Vagina (tissue), 2 donors: ENCODE data around the gene GFRA1. TPM values are rescaled to one million over a fixed set of nuclear protein-coding genes. Genes with fewer than 3 reads are reported as not detected.

Source experiments
- DNase-seq, 2 donors: peaks; one replicate each; pipeline ENCODE4 v3.0.0-alpha.2; 2017; ENCODE audit errors: extremely low spot score in 2 of 2
- H3K27ac ChIP-seq: fragments of 200-600 bp; sonication (generic); one replicate; pipeline ENCODE4 v1.5.1; 2019
- H3K27me3 ChIP-seq: fragments of 200-600 bp; sonication (generic); one replicate; pipeline ENCODE4 v1.5.1; 2019
- H3K36me3 ChIP-seq, 2 donors: fragments of 200-600 bp; sonication (generic); one replicate each; pipeline ENCODE4 v1.5.1; 2017 to 2019
- H3K4me1 ChIP-seq: fragments of 200-600 bp; sonication (generic); one replicate; pipeline ENCODE4 v1.5.1; 2019
- H3K4me3 ChIP-seq, 2 donors: fragments of 200-600 bp; sonication (generic); 1 replicate in 1 of 2; 2 replicates in 1 of 2; pipeline ENCODE4 v1.5.1; 2016 to 2019
- H3K9me3 ChIP-seq: fragments of 200-600 bp; sonication (generic); one replicate; pipeline ENCODE4 v1.5.1; 2019
- CTCF ChIP-seq, 3 experiments: fragments of 450-650 bp in 2 of 3; fragments of 200-600 bp in 1 of 3; sonication (generic) in 1 of 3; IDR thresholded peaks; one replicate each; pipeline ENCODE4 v1.5.1; 2017 to 2019; ENCODE audit warnings: antibody characterized with exemption in 3 of 3, mild to moderate bottlenecking in 2 of 3, moderate library complexity in 2 of 3
- POLR2A ChIP-seq, 2 donors: fragments of 450-650 bp; IDR thresholded peaks; one replicate each; pipeline ENCODE4 v1.6.1; 2017; ENCODE audit warnings: antibody characterized with exemption in 2 of 2, mild to moderate bottlenecking in 2 of 2, moderate library complexity in 2 of 2
- POLR2AphosphoS5 ChIP-seq, 2 donors: sonication (generic); formaldehyde crosslinking; IDR thresholded peaks; one replicate each; pipeline ENCODE4 v1.9.0; 2017; ENCODE audit warnings: antibody characterized with exemption in 2 of 2, mild to moderate bottlenecking in 2 of 2, low read depth in 1 of 2; ENCODE audit not compliant: insufficient read depth in 1 of 2
- intact Hi-C: fragments of 100-400 bp; cut with DNase I; formaldehyde crosslinking; loops from one replicate; pipeline ENCODE4 v1.15.1; 2023
- total RNA-seq: library from RNA; depleted of rRNA; stranded (reverse); fragments of >200 nt; gene quantifications from one replicate; pipeline ENCODE4 v1.2.3, GENCODE V29; 2016

Gene GFRA1
- total RNA-seq, 1 donor from 2014 or later = 57.7 TPM

DNA sequence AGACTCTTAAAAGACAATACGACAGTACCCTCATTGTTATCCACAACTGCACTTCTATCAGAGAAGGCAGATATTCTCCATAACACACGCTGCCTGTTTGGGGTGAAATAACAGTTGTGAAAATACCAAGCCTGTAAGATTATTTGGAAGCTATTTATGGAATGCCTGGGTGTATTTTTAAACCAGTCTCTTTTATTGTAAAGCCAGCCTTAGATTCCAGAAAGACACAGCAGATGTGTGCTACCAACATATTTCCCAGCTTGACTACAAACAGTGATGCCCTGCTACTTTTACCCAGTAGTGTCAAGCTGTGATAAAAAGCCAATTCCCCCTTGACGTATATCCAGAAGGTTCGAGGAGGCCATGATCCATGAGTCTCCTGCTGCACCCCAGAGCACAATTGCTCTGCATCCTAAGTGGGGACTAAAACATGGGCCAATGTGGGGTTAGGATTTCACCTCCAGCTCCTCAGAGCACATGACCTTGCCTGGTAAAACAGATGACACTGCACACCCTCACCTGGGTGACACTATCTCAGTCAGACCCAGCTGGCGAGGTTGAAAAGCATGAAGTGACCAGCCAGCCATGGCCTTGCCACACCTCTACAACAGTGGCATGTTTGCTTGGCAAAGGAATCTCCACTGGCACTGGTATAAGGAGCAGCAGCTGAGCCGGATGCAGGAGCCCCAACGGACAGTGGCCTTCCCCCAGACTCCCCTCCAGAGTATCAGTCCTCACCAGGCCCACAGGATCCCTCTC is 62.2 kb downstream of the GFRA1 start:
- DNase-seq = no peak
- Histone ChIP-seq H3K27me3 (no peaks in the 10 kb centered on the region), H3K36me3 (no peaks in the 10 kb centered on the region), H3K27ac (no peak overlapping the region), H3K9me3 (no peaks in the 10 kb centered on the region), H3K4me3 (no peak overlapping the region), H3K4me1 (peaks cover 13% of the 10 kb centered on the region)
- intact Hi-C loops = no loop called here
- TF ChIP-seq CTCF (IDR thresholded peaks at IDR 0.05) (no peak), POLR2A (IDR thresholded peaks at IDR 0.05) (no peak), POLR2AphosphoS5 (IDR thresholded peaks at IDR 0.05; ENCODE audit: insufficient read depth in 1 of 2, low read depth in 1 of 2) (no peak)

- Histone ChIP-seq H3K27me3 (no peaks in the 10 kb centered on the region), H3K4me1 (peaks cover 13% of the 10 kb centered on the region), H3K36me3 (no peaks in the 10 kb centered on the region), H3K9me3 (no peaks in the 10 kb centered on the region), H3K27ac (no peak overlapping the region), H3K4me3 (no peak overlapping the region)
- intact Hi-C loops = no loop called here
- DNase-seq = no peak
- no peak for TF ChIP-seq CTCF (IDR thresholded peaks at IDR 0.05)
- TF ChIP-seq POLR2A (IDR thresholded peaks at IDR 0.05) = no peak
- TF ChIP-seq POLR2AphosphoS5 (IDR thresholded peaks at IDR 0.05; ENCODE audit: insufficient read depth in 1 of 2, low read depth in 1 of 2) = no peak
Observed at GRCh38 chr10:116209781-116210180, 63.2 kb downstream of the GFRA1 start.

DNA sequence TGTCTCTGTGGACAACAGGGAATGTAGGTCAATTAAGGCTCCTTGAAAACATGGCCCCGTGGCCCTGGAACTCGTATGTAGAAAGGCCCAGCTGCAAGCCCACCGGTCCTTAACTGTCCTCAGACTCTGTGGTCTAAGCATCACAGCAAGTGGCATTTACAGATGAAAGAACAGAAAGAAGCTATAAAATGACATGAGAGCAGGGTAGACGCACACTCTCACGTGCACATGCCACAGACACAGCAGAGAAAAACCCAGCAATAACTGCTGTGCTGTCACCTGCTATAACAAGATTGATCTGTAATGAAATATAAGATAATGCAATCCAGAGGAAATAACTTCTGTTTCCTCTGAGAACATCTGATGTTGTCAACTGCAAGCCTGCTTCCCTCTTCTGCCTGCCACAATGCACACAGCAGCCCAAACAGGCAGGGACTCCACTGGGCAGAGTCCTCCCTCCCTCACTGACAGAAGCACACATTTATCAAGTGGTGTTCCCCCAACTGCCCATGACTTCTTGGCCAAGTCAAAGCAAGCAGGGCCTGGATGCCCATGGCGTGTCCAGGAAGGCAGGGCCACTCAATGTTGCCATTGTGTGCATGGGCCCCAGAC is 63.9 kb downstream of the GFRA1 start:
- peaks cover 13% of the 10 kb centered on the region for H3K4me1 ChIP-seq
- no peaks in the 10 kb centered on the region for H3K36me3 ChIP-seq
- H3K27ac ChIP-seq = no peak overlapping the region
- TF ChIP-seq POLR2A (IDR thresholded peaks at IDR 0.05) (no peak), CTCF (IDR thresholded peaks at IDR 0.05) (no peak), POLR2AphosphoS5 (IDR thresholded peaks at IDR 0.05; ENCODE audit: insufficient read depth in 1 of 2, low read depth in 1 of 2) (no peak)
- no peaks in the 10 kb centered on the region for H3K27me3 ChIP-seq
- H3K4me3 ChIP-seq = no peak overlapping the region
- DNase-seq = no peak
- intact Hi-C loops = no loop called here
- H3K9me3 ChIP-seq = no peaks in the 10 kb centered on the region

DNA sequence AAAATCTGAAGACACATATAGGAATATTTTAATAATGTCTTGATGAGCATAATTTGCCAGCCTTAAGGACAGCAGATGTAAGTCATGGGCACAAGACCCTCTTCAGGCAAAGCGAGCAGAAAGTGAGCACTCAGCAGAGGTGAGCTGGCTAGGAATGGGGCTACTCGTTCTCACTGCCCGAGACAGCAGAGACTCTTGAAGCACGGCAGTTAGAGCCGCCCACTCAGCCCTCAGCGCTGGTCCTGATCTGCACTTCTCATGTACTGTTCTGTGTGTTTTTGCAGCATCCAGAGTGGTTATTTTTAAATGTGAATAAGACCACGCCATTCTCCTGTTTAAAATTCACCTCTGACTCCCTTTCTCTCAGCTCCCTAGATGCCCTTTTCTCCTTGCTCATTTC is 65.3 kb downstream of the GFRA1 start:
- H3K36me3 ChIP-seq = no peaks in the 10 kb centered on the region
- H3K9me3 ChIP-seq = no peaks in the 10 kb centered on the region
- no peak overlapping the region for H3K27ac ChIP-seq
- intact Hi-C loops = no loop called here
- H3K27me3 ChIP-seq = no peaks in the 10 kb centered on the region
- TF ChIP-seq CTCF (IDR thresholded peaks at IDR 0.05) (no peak), POLR2A (IDR thresholded peaks at IDR 0.05) (no peak), POLR2AphosphoS5 (IDR thresholded peaks at IDR 0.05; ENCODE audit: insufficient read depth in 1 of 2, low read depth in 1 of 2) (no peak)
- no peak for DNase-seq
- H3K4me1 ChIP-seq = peaks cover 13% of the 10 kb centered on the region
- H3K4me3 ChIP-seq = no peak overlapping the region

- intact Hi-C loops = no loop called here
- no peak for DNase-seq
Observed at GRCh38 chr10:116203661-116204060, 69.3 kb downstream of the GFRA1 start.

More at GRCh38 chr10:116203661-116204060, 69.3 kb downstream of the GFRA1 start:
- Histone ChIP-seq H3K27ac (no peak overlapping the region), H3K9me3 (no peaks in the 10 kb centered on the region), H3K4me1 (no peaks in the 10 kb centered on the region), H3K4me3 (no peak overlapping the region), H3K36me3 (no peaks in the 10 kb centered on the region), H3K27me3 (no peaks in the 10 kb centered on the region)
- TF ChIP-seq POLR2AphosphoS5 (IDR thresholded peaks at IDR 0.05; ENCODE audit: insufficient read depth in 1 of 2, low read depth in 1 of 2) = no peak
- TF ChIP-seq POLR2A (IDR thresholded peaks at IDR 0.05) = no peak
- no peak for TF ChIP-seq CTCF (IDR thresholded peaks at IDR 0.05)
